ENCODE data around the gene MB. TPM values are rescaled to one million over a fixed set of nuclear protein-coding genes. Genes with fewer than 3 reads are reported as not detected.
A peak's percentile ranks its signal among the peaks of the same experiment; 100 is the strongest.

The MB gene
- total RNA-seq, 1 experiment from 2014 or later = 1.5 TPM

DNA sequence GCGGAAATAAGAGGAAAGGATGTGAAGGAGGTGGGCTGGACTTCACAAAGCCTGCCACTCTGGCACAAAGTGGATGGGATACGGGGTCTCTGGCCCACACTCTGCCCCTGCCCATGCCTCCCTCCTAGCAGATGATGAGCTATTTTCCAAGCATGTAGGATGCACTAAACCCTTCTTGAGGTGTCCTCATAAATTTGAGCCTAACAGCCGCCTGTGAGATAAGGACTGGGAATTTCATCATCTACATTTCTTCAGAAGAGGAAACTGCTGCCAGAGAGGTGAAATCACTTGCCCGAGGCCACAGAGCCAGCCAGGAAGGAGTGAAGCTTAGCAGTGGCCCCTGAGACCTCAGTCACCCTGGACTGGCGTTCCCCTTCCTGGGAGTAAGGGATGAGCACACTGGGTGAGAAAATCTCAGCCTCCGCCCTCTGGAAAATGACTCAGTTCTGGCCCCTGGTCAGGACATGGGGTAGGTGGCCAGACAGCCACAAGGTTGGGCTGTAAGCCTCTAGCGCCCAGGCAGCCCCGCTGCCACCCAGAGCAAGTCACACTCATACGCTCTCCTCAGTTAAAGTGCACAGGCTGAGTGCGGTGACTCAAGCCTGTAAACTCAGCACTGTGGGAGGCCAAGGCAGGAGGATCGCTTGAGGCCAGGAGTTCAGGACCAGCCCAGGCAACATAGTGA, 27.9 kb downstream of the MB start (continued):
- TF ChIP-seq, protein P1, sequence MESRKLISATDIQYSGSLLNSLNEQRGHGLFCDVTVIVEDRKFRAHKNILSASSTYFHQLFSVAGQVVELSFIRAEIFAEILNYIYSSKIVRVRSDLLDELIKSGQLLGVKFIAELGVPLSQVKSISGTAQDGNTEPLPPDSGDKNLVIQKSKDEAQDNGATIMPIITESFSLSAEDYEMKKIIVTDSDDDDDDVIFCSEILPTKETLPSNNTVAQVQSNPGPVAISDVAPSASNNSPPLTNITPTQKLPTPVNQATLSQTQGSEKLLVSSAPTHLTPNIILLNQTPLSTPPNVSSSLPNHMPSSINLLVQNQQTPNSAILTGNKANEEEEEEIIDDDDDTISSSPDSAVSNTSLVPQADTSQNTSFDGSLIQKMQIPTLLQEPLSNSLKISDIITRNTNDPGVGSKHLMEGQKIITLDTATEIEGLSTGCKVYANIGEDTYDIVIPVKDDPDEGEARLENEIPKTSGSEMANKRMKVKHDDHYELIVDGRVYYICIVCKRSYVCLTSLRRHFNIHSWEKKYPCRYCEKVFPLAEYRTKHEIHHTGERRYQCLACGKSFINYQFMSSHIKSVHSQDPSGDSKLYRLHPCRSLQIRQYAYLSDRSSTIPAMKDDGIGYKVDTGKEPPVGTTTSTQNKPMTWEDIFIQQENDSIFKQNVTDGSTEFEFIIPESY (IDR thresholded peaks at IDR 0.05; ENCODE audit: extremely low read depth, insufficient replicate concordance, low read length) = no peak
- TF ChIP-seq, protein P2, sequence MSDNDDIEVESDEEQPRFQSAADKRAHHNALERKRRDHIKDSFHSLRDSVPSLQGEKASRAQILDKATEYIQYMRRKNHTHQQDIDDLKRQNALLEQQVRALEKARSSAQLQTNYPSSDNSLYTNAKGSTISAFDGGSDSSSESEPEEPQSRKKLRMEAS (IDR thresholded peaks at IDR 0.05) = 0 out of 2 replicates have a peak, but pooled peaks have one; percentile 19

DNA sequence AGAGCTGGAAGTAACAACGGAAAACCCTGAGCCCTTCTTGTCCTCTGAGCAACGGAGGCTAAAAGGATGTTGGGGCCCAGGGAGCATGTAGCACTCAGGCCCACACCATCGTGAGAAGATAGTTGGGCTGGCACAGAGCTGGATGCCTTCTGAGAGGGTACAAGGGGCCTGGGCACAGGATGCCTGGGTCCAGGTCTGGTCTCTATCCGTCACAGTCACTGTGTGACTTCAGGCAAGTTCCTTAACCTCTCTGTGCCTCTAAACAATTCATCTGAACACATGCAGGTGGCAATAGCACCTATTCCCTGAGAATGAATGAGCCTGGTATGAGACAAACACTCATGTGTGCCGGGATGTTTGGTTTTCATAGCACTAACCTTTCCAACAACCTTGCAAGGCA, 29.2 kb downstream of the MB start:
- H3K9ac ChIP-seq (ENCODE audit: low read length) = no peak overlapping the region
- H2AFZ ChIP-seq (ENCODE audit: low read depth, low read length, poor library complexity, severe bottlenecking) = no peak overlapping the region
- no peak for ATAC-seq
- H3K4me3 ChIP-seq (replicated peaks in 1 of 2; ENCODE audit: low read depth in 1 of 2, low read length in 2 of 2) = no peak overlapping the region
- intact Hi-C loops (cut with micrococcal nuclease) = loop anchor here (2.0 kb wide), 1 partner anchor 35 kb away; no protein-coding TSS in a partner anchor
- H3K9me2 ChIP-seq (ENCODE audit: insufficient read depth) = no peaks in the 10 kb centered on the region
- no peaks in the 10 kb centered on the region for H3K36me3 ChIP-seq (ENCODE audit: control insufficient read depth in 1 of 2, insufficient read depth in 2 of 2, low read length in 2 of 2)
- no peak for DNase-seq (ENCODE audit: low read depth, low spot score)
- no peak overlapping the region for H3K27ac ChIP-seq (ENCODE audit: low read depth, low read length)
- H3K4me1 ChIP-seq (ENCODE audit: control insufficient read depth in 1 of 2, insufficient read depth in 2 of 2, low read length in 2 of 2) = peaks cover 33 to 55% of the 10 kb centered on the region in 2 experiments
- no peaks in the 10 kb centered on the region for H4K20me1 ChIP-seq (ENCODE audit: insufficient read depth)
- H3K27me3 ChIP-seq (ENCODE audit: insufficient read depth, low read length) = no peaks in the 10 kb centered on the region
- H3K79me2 ChIP-seq (ENCODE audit: insufficient read depth, low read length) = no peaks in the 10 kb centered on the region
- TF ChIP-seq EZH2phosphoT487 (IDR thresholded peaks at IDR 0.05; ENCODE audit: borderline replicate concordance) (no peak), ZNF274 (IDR thresholded peaks at IDR 0.05; ENCODE audit: low read depth, low read length) (no peak), EZH2 (IDR thresholded peaks at IDR 0.05) (no peak), ZFX (IDR thresholded peaks at IDR 0.05) (no peak), TCF7L2 (IDR thresholded peaks at IDR 0.05; ENCODE audit: borderline replicate concordance, extremely low read depth, insufficient read depth, insufficient read length) (no peak), POLR2AphosphoS5 (IDR thresholded peaks at IDR 0.05; ENCODE audit: low read depth, low read length) (no peak), CEBPB (IDR thresholded peaks at IDR 0.05; ENCODE audit: low read depth) (no peak), JUND (IDR thresholded peaks at IDR 0.05) (no peak), YY1 (IDR thresholded peaks at IDR 0.05; ENCODE audit: extremely low read depth, insufficient replicate concordance, low read depth, low read length) (no peak), RAD21 (IDR thresholded peaks at IDR 0.05; ENCODE audit: low read depth) (no peak), POLR2A (IDR thresholded peaks at IDR 0.05; ENCODE audit: borderline replicate concordance, extremely low read depth, insufficient read depth, insufficient read length) (no peak)
- TF ChIP-seq, protein P3, sequence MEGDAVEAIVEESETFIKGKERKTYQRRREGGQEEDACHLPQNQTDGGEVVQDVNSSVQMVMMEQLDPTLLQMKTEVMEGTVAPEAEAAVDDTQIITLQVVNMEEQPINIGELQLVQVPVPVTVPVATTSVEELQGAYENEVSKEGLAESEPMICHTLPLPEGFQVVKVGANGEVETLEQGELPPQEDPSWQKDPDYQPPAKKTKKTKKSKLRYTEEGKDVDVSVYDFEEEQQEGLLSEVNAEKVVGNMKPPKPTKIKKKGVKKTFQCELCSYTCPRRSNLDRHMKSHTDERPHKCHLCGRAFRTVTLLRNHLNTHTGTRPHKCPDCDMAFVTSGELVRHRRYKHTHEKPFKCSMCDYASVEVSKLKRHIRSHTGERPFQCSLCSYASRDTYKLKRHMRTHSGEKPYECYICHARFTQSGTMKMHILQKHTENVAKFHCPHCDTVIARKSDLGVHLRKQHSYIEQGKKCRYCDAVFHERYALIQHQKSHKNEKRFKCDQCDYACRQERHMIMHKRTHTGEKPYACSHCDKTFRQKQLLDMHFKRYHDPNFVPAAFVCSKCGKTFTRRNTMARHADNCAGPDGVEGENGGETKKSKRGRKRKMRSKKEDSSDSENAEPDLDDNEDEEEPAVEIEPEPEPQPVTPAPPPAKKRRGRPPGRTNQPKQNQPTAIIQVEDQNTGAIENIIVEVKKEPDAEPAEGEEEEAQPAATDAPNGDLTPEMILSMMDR (IDR thresholded peaks at IDR 0.05 in 2 of 3, conservative IDR thresholded peaks at IDR 0.05 in 1 of 3; ENCODE audit: borderline replicate concordance in 1 of 3, insufficient read depth in 1 of 3, low read depth in 2 of 3, low read length in 2 of 3) = no peak
- H3K4me2 ChIP-seq (ENCODE audit: low read length) = 0 out of 2 replicates have a peak overlapping the region, but pooled peaks have one; percentile 19
- ChIA-PET POLR2A (interaction anchor here (0.6 kb wide), 1 partner anchor 40 kb away, joined by 4 read pairs; no protein-coding TSS in a partner anchor), CTCF (no interaction called here), RAD21 (ENCODE audit: low non-redundant PET in 1 of 2, low total read pairs in 2 of 2, uncharacterized antibody in 2 of 2, unreplicated experiment in 2 of 2) (no interaction called here)
- H3K9me3 ChIP-seq (ENCODE audit: control insufficient read depth in 1 of 2, insufficient read depth in 1 of 2, low read depth in 1 of 2, low read length in 2 of 2) = no peaks in the 10 kb centered on the region
- BruUV-seq (replicated peaks) = no TSS peak
